ENCODE results near the gene CEP20.

- TF ChIP-seq GATA2 (IDR thresholded peaks at IDR 0.05; ENCODE audit: low read depth, low read length) (no peak), GATA3 (IDR thresholded peaks at IDR 0.05; ENCODE audit: low read depth, low read length) (no peak)
These were observed 56.2 kb downstream of the CEP20 start for GRCh38 chr16:15832241-15832640.

Data from SH-SY5Y (cell line).